NCI-H774 (cell line): ENCODE data around the gene ACOXL.
"Not testable (repeated sequence)": the region's sequence is repeated elsewhere in the genome, so short reads cannot be mapped to it uniquely, and the experiment has no call there.

ENCODE experiments used
- DNase-seq: peaks from one replicate; lab custom pipeline; 2025; lab: John Stamatoyannopoulos, UW

The ACOXL gene

DNA sequence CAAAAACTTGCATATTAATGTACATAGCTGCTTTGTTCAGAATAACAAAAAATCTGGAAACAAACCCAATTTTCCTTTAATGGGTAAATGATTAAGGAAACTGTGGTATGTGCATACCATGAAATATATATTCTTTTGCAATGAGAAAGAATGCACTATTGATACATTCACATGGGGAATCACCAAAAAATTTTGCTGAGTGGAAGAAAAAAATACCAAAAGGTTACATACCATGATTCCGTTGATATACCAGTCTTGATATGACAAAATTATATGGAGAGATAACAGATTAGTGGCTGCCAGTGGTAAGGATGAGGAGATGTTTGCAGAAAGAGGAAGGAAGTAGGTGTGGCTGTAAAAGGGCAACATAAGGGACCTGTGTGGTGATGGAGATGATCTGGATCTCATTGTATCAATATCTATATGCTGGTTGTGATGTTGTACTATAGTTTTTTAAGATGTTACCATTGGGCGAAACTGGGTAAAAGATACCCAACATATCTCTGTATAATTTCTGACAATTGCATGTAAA, 333.8 kb downstream of the ACOXL start:
- DNase-seq = no peak

DNA sequence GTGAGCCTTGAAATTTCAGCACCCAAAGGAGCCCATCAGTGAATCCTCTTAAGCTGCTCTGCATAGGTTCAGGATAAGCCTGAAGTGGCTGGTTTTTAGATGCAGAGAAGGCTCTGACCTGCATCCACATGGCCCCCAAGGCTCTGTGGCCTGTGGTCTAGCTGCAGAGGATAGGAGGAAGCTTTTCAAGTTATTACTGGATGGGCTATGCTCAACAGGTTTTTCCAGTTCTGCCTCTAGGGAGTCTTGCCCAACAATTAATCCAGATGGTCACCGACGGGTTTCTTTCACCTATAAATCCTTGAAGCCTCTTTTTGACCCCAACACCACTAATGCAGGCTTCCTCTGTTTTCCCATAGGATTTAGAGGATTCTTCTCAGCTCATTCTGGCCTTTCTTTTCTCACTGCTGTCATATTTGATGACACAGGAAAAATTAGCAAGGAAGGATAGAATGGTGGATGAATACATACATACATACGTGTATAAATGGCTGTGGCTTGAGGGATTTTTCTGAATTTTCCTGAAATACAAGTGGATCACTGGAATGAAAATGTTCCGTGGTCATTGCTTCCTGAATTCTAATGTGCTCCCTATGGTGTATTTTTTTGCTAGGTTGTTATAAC, 336.2 kb downstream of the ACOXL start:
- DNase-seq = peak; percentile 58

DNA sequence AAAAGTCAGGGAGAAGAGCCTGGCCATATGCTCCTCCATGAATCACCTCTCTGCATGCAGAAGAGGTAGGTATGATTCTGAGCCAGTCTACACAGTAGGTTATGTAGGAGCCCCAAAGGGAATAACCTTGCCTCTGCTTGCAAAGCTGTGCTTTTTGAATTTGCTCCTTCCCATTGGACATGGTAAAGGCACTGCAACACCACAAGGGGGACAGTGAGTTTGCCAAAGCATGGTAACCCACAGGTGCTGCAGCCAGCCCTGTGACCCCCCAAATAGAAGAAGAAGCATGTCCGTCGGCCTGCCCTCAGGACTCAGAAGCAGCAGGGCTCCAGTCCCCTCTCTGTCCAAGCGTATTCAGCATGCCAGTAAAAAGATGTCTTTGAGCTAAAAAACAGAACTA, 337.3 kb downstream of the ACOXL start:
- no peak for DNase-seq

DNA sequence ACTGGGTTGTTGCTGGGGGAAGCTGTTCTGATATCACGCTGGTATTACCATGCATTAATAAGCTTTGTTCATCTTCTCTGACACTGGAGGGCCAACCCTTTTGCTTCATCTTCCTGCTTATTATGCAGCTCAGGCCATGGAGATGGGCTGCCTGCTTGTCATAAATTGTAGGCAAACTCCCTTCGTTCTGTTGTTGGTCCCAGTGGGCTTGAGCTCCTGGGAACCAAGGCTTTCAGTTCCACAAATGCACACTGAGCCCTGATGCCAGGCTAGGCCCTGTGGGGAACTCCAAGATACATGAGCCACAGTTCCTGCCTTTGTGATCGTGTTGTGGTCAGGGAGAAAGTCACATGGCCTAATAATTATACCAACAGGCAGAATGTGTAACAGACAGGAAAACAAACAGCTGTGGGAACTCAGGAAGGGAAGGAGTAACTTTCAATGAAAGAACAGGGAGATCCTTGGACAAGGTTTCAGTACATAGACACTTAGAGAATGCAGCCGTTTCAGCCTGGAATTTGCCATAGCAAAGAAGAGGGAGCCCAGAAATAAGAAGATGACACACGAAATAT, 339.3 kb downstream of the ACOXL start:
- peak; percentile 29 for DNase-seq

DNA sequence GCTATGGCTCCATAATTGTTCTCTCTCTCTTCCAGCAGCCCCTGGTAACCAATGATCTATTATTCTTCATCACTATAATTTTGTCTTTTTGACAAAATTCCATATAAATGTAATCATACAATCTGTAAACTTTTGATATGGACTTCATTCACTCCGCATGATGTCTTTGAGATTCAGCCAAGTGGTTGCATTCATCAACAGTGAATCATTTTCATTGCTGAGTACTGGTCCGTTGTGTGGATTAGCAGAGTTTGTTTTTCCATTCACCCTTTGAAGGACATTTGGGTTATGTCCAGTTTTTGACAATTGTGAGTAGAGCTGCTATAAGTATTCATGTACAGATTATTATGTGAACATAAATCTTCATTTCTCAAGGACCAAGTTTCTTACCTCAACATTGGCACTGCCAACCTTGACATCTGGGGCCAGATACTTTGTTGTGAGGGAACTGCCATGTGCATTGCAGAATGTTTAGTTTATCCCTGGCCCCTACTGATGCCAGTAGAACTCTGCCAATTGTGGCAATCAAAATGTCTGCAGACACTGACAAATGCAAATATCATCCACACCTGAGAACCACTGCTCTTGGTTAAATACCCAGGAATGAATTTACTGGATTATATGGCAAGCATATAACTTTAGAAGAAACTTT, 340.0 kb downstream of the ACOXL start:
- peak; percentile 17 for DNase-seq

DNA sequence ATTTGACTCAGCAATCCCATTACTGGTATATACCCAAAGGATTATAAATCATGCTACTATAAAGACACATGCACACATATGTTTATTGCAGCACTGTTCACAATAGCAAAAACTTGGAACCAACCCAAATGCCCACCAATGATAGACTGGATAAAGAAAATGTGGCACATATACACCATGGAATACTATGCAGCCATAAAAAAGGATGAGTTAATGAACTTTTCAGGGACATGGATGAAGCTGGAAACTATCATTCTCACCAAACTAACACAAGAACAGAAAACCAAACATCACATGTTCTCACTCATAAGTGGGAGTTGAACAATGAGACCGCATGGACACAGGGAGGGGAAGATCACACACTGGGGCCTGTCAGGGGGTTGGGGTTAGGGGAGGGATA, 350.3 kb downstream of the ACOXL start:
- DNase-seq = not testable (repeated sequence)

DNA sequence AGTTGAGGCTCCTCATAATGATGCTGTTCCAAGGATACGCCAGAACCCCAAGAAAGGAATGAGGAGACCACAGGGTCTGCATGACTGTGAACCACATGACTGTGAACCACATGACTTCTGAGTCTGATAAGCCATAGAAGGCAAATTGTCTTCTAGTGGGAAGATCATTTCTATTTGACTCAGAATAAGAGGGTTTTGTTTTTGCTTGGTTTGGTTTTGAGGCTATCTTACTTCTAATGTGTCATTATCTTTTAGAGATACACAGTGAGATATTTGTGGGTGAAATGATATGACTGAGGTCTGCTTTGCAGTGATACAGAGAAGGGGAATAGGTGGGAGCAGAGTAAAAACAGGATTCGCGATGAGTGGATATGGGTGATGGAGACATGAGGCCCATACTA, 359.4 kb downstream of the ACOXL start:
- DNase-seq = no peak

DNA sequence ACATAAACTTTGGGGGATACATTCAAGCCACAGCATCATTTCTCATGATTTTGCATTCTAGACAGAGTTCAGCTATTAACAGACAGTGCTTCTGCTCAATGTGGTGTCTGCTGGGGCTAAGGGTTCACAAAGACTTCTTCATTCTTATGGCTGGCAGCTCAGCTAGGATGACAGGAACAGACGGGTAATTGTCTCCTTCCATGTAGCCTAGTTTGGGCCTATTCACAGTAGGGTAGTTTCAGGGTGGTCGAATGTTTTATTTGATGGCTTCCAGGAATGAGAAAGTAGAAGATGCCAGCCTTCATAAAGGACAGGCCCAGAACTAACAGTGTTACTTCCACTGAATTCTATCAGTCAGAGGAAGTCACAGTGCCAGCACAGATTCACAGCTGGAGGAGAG, 362.3 kb downstream of the ACOXL start:
- no peak for DNase-seq

DNA sequence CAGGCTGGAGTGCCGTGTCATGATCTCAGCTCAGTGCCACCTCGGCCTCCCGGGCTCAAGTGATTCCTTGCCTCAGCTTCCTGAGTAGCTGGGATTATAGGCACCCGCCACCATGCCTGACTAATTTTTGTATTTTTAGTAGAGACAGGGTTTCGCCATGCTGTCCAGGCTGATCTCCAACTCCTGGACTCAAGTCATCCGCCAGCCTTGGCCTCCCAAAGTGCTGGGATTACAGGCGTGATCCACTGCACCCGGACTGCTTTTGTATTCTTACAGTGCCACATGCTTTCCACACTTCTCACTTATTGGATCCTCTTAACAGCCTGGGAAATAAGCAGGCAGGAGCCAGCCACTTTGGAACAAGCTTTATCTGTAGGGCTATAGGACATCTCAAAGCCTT, 363.1 kb downstream of the ACOXL start:
- no peak for DNase-seq

DNA sequence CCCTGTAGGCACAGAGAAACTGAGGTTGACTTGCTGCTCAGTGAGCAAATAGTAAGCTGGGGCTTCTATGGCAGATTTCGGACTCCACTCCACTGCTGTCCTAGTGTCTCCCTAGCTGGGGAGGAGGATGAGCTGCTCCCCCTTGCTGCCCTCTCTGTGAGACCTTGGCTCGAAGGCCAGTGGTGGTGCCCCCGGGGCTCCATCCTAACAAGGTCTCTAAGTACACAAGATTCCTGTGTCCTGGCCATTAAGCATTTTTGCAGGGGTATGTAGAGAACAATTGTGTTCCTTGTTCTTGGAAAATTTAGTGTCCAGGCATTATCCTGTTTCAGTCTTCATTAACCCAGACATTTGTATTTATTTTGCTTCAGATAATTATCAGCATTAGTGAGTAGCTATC, 367.0 kb downstream of the ACOXL start:
- DNase-seq = no peak

DNA sequence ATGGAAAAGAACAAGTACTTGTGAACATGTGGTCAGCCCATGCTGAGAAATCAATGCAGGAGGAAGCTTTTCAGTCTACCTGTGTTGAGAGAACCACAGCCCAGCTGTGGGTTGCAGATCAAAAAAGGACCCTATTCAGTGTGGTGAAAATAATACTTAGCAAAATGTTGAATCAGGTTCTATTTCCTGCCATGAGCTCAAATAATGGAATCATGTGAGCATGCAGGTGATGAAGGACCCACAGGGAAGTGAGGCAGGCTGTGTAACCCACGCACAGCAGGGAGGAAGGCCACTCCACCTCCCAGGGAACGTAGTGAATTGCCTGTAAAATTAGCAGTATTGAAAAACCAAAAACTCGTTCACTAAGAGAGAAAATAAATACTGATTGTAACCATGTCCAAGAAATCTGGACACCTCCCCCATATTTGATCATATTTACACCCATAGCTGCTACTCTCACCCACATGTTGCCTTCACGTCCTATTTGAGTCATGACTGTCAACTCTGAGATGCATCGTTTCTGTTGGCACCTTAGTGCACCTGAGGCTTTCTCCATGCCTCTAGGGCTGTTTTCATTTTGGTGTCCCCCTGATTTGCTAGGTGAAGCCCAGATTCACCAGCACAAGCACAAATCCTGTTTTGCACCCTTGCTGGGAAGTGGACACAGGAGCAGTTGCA, 367.9 kb downstream of the ACOXL start:
- DNase-seq = no peak

DNA sequence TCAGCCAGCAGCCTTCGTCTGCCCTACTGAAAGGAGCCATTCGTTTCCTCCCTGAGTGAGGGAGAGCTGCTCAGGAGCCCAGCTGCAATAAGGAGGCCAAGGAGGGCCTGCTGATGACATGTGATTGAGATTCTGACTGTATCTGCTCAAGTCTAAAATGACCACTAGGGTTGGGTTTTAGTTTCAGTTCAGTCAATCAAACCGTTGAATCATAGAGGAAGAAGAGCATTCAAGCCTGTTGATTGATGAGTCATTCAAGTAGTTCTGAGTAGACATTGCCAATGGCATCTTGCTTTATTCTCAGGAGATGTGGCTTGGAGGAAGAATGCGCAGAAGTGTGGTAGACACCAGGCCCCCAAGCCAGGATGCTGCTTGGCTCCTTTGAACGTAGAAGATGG, 368.4 kb downstream of the ACOXL start:
- no peak for DNase-seq

DNA sequence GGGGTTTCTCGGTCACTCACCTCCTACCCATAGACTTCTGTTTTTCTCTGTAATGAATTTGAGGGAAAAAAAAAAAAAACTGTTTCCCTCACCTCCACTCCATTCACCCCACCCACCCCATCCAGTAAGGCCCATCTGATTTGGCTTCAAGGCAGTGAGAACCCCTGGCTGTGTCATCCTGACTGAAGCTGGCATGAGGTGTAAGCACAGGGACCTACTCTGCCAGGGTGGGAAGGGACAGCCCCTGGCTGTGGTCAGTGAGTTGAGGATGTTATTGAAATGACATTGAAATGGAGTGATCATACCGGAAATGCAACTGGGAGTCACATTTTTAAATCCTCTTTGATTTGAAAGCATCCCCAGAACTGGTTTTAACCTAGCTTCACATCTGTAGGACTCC, 369.2 kb downstream of the ACOXL start:
- DNase-seq = no peak

DNA sequence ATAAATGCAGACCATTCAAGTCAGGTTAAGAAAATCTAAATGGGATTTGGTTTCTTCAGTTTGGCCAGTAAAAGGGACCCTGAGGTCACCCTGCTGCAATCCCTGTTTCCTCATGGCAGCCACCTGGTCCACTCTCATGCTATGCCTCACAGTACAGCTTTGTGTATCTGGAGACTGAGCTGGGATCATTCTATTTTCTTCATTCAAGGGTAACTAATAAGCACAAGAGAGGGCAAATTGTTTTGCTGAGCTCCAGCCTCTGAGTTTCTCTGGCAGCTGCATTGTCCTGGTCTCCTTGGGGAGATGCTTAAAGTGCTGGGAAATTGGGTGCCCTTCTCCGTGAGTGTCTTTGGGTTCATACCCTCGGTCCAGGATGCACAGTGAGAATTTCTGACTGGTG, 369.8 kb downstream of the ACOXL start:
- no peak for DNase-seq

DNA sequence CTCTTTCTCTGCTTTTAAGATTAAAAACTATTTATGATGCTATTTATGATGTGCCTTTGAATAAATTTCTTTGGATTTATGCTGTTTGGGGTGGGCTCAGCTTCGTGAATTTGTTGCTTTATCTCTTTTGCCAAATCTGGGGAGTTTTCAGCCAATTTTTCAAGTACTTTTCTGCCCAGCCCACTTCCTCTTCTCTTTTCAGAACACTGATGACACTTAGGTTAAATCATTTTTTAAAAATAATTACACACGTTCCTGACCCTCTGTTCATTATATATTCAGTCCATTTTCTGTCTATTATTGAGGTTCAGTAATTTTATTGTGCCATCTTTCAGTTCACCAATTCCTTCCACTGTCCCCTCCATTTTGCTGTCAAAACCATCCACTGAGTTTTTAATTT, 373.6 kb downstream of the ACOXL start:
- DNase-seq = no peak

DNA sequence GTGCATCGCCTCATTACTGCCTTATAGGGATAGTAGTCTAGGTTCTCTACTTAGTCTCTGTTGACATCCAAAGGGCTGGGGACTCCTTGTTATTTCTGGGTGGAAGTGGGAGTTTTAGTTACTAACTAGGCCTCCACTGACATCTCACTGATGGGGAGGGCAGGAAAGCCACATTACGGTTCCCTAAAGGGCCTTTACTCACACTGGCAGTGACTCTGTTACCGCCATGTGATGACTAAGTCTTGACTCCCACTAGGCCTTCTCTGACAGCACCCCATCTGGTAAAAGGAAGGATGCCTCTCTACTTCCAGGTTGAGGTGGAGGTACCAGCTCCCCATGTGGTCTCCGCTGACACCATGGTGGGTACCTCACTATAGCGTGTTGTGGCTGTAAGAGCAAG, 374.3 kb downstream of the ACOXL start:
- no peak for DNase-seq

DNA sequence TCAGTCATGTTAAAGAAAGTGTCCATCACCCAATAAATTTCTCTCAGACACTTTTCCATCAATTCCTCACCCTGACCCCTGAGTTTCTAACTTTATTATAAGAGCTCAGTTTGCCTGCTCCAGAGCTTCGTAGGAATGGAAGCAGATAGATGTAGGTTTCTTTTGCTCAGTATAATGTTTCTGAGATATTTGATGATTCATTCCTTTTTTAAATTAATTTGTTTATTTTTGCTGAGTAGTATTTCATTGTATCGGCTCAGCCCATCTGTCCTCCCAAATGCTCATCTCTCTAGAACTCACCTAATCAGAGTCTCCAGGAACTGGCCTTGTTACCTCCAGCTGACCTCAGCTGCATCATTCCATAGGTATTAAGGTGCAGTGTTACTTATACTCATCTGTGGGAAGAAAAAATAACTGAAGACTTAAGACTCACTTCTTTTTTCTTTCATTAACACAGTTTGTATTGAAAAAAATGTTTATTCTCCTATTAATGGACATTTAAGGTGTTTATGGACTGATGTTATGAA, 376.4 kb downstream of the ACOXL start:
- no peak for DNase-seq

DNA sequence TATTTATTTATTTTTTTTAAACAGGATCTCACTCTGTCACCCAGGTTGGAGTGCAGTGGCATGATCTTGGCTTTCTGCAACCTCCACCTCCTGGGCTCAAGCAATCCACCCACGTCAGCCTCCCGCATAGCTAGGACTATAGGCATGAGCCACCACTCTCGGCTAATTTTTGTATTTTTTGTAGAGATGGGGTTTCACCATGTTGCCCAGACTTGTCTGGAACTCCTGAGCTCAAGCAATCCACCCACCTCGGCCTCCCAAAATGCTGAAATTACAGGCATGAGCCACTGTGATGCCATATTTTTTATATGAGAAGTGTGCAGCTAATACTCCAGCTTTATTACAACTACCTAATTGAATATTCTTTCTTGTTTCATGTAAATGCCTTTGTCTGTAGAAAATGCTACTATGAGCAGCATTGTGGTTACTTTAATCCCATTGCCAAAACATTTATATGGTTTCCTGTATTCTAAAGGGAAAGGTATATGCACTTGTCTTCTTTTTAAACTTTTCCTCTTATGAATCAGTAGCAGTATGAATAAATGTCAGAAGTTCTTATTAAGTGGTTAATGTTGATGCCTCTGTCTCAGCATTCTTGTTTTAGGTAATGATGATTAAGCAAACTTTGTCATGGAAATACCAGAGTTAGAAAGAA, 378.9 kb downstream of the ACOXL start:
- DNase-seq = no peak

DNA sequence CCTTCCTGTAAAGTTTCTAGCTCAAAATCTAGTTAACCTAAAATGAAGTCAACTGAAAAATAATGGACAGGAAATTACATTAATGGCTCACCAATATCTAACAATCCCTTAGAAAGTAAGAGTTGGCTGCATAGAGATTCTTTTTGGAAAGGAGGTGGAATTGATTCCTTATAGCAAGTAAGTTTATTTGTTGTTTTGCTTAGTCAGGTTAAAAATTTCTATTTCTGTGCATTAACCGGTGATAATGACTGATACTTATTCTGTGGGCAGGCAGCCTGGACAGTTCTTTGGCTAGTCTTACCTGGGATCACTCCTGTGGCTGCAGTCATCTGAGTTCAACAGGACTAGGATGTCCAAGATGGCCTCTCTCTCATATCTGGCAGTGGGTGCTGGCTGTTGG, 381.5 kb downstream of the ACOXL start:
- no peak for DNase-seq

DNA sequence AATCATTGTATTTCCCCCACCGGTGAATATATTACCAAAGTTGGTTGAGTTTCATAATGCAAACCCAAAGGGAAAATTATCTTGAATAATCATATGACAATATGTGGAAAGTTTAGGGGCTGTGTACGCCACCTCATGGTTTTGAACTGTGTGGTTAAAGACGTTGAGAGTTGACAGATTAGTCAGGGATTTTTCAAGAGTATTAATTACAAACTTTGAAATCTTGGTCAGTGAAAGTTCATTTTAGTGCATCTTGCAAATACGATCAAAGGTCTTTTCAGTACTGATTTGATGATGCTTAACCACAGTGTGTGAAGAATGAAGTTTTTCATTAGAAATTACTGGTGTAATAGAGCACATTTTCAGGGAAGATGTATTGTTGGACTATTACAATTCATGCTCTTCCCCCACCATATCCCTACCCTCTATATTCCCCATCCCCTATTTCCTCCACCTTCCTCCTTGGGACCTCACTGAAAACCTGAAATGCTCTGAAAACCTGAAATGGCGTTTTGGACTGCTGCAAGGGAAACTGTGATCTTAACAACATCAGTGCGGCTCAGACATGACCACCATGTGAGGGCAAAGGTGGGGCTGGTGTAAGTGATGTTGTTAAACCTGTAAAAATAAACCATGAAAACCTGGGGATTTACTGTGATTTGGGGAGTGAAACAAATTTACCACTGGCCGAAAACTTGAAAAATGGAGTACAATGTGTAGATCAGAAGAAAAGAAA, 383.8 kb downstream of the ACOXL start:
- no peak for DNase-seq

DNA sequence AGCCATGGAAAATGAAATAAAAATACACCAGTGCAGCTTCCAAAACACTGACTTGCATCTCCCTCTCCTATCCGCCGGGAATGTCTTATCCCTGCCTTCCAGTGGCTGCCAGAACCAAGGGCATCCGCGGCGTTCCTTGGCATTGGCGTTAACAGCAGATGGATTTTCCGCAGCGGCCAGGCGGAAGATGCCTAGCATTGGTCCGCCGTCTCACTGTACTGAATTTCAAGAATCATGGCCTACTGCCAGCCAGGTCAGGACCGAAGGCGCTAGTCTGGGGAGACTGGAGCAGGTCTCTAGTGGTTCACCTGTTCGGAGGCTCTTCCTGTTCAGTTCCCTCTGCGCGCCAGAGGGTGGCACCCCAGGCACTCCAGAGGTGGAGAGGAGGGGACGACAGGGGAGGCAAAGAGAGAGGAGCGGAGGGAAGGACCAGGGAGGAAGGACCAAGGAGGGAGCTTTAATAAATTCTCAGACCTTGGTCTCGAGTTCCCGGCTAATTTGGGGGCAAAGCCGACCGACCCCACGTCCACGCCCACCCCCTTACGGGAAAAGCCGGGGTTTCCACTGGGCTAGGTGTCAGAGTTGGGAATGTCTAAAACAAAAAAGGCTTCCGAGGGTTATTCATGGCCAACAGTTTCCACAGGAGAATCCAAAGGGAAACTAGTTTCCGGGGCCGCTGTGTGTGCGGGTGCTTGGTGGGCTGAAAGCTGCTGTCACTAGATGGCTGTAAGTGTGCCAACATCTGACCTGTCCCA, 384.6 kb downstream of the ACOXL start:
- peak; percentile 54 for DNase-seq
